GM12878 (cell line): ENCODE measurements around the gene ZNF689.

ENCODE experiments used
- ATF7 ChIP-seq: fragments of 450-650 bp; IDR thresholded peaks from 2 replicates; pipeline ENCODE4 v1.6.1; 2016; ENCODE audit warnings: low read depth, mild to moderate bottlenecking
- CREB1 ChIP-seq: IDR thresholded peaks from 2 replicates; pipeline ENCODE4 v1.6.1; 2012; ENCODE audit warnings: low read depth, mild to moderate bottlenecking, inconsistent platforms
- CTCF ChIP-seq, 3 experiments: IDR thresholded peaks in 2 of 3; conservative IDR thresholded peaks in 1 of 3; 2 replicates each; pipeline ENCODE4 v1.5.1; 2011; ENCODE audit warnings: low read depth in 3 of 3, low read length in 3 of 3, mild to moderate bottlenecking in 3 of 3, control low read depth in 2 of 3, moderate library complexity in 2 of 3, inconsistent platforms in 1 of 3, mixed read lengths in 1 of 3; ENCODE audit not compliant: control insufficient read depth in 2 of 3, insufficient read depth in 1 of 3; ENCODE audit errors: extremely low read depth in 1 of 3

- TF ChIP-seq CTCF (IDR thresholded peaks at IDR 0.05 in 2 of 3, conservative IDR thresholded peaks at IDR 0.05 in 1 of 3; ENCODE audit: control insufficient read depth in 2 of 3, extremely low read depth in 1 of 3, insufficient read depth in 1 of 3, low read depth in 3 of 3, low read length in 3 of 3) (peak in 1 of 3 experiments; percentile 6; a peak in 1 of 6 replicates), CREB1 (no peak), ATF7 (peak; percentile 97)
Observed at GRCh38 chr16:30650369-30651123, 40.4 kb upstream of the ZNF689 start, which contains the start of gene PRR14.
